Measurements from ENCODE around the gene CCDC59.

The CCDC59 gene

GRCh38 chr12:82351390-82351789 is 6.8 kb downstream of the CCDC59 start:
- Mint-ChIP-seq H3K4me1 (peaks cover 11% of the 10 kb centered on the region), H3K9me3 (no peaks in the 10 kb centered on the region), H3K27ac (no peak overlapping the region), H3K36me3 (peaks cover 60% of the 10 kb centered on the region), H3K4me3 (no peak overlapping the region), H3K27me3 (no peaks in the 10 kb centered on the region)
- ATAC-seq, result no peak

DNA sequence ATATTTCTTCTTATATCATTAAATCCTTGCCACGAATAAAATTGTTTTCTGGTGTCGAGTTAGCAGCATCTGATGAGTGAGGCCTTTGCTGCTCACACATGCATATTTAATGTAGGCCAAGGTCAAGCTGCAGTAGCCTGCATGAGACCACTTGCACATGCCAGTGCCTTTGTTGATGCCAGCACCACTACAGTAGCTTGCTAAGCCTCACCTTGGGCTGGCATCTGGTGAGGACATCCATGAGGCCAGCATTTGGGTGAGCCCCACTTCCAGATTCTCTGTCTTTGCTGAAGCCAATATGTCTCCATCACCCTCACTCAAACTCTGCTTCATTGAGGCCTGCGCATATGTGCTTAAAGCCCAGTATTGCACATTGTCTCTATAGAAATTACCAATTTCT is 8.0 kb downstream of the CCDC59 start:
- no peaks in the 10 kb centered on the region for H3K27me3 Mint-ChIP-seq
- no peak for ATAC-seq
- no peak overlapping the region for H3K27ac Mint-ChIP-seq
- no peaks in the 10 kb centered on the region for H3K9me3 Mint-ChIP-seq
- no peaks in the 10 kb centered on the region for H3K4me1 Mint-ChIP-seq
- H3K4me3 Mint-ChIP-seq, result no peak overlapping the region
- peaks cover 52% of the 10 kb centered on the region for H3K36me3 Mint-ChIP-seq

DNA sequence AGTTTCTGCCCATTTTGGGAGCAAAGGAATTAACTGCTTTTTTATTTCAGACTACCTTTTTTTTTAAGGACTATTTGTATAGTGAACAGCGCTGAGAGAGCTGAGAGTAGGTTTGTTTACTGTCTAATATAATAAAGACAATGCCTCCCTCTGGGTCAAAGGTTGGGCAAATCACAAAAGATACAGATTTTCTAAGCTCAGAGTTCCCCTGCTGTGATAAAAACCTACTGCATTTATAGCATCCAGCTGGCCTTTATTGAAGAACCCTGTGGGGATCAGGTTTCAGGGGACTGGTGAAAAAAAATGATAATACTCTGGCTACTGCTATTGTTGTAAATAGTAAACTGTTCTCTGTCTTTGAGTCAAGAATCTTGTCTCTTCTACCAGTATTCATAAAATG is 28.7 kb downstream of the CCDC59 start:
- Mint-ChIP-seq H3K9me3 (no peaks in the 10 kb centered on the region), H3K4me1 (no peaks in the 10 kb centered on the region), H3K27ac (no peak overlapping the region), H3K27me3 (peaks cover 7% of the 10 kb centered on the region), H3K36me3 (no peaks in the 10 kb centered on the region), H3K4me3 (no peak overlapping the region)
- ATAC-seq, result no peak

DNA sequence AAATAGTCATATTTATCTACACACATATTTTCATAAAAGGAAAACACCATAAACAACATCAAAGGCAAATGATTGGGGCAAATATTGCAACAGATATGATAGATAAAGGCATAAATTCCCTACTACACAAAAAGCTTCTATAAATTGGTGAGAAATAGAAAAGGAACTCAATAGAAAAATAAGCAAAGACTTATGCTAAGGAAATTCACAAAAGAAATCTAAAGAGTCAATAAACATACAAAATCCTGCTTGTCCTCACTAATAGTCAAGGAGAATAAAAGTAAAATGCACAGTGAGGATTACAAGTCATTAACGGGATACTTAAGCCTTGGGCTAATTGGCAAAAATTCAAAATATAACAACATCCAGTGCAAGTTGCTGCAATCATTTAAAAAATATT is 30.3 kb downstream of the CCDC59 start:
- H3K27ac Mint-ChIP-seq, result no peak overlapping the region
- no peaks in the 10 kb centered on the region for H3K4me1 Mint-ChIP-seq
- ATAC-seq, result no peak
- H3K4me3 Mint-ChIP-seq, result no peak overlapping the region
- H3K9me3 Mint-ChIP-seq, result no peaks in the 10 kb centered on the region
- H3K27me3 Mint-ChIP-seq, result peaks cover 7% of the 10 kb centered on the region
- H3K36me3 Mint-ChIP-seq, result no peaks in the 10 kb centered on the region

DNA sequence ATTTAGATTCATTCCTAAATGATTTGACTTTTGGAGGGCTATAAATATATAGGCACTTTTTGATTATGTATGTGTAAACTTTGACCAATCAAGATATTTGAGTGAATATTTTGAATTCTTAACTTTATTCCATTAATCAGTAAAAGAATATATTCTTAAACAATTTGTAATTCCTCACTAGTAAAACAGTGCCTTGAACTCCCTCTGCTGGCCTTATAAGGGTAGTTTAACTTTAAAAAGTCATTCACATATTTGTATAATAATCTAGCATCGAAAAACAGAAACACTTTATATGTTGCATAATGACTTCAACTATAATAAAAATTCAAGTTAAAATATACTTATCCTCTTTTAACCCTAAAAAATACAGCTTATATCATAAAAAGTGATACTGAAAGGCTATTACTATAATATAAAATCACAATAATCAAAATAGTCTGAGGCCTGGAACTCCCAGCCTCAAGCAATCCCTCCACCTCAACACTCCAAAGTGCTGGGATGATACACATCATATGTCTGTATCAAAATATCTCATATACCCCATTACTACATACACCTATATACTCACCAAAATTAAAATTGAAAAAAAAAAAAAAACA is 31.2 kb downstream of the CCDC59 start:
- H3K9me3 Mint-ChIP-seq, result no peaks in the 10 kb centered on the region
- no peak overlapping the region for H3K27ac Mint-ChIP-seq
- H3K4me1 Mint-ChIP-seq, result no peaks in the 10 kb centered on the region
- peaks cover 7% of the 10 kb centered on the region for H3K27me3 Mint-ChIP-seq
- H3K4me3 Mint-ChIP-seq, result no peak overlapping the region
- ATAC-seq, result no peak
- H3K36me3 Mint-ChIP-seq, result no peaks in the 10 kb centered on the region

DNA sequence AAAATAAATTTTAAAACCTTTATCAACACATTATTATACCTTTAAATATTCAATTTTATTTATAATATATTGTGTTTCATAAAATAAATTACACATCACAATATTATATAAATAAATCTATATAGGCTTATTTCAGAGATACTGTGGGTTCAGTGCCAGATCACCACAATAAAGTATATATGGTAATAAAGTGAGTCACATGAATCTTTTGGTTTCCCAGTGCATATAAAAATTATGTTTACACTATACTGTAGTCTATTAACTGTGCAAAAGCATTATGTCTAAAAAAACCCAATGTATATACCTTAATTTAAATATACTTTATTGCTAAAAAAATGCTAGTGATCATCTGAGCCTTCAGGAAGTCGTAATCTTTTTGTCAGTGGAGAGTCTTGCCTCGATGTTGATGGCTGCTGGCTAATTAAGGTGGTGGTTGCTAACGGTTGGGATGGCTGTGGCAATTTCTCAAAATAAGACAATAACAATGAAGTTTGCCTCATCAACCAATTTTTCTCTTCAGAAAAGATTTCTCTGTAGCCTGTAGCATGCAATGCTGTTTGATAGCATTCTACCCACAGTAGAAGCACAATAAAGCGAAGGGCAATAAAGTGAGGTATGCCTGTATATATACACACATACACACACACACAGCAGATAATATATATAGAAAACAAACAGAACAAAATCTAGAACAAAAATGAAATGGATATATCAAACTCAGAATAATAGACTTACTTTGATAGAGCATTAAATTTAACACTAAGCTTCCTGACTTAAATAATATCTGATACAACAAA is 32.4 kb downstream of the CCDC59 start:
- Mint-ChIP-seq H3K4me3 (no peak overlapping the region), H3K4me1 (no peaks in the 10 kb centered on the region), H3K27me3 (peaks cover 7% of the 10 kb centered on the region), H3K27ac (no peak overlapping the region), H3K9me3 (no peaks in the 10 kb centered on the region), H3K36me3 (no peaks in the 10 kb centered on the region)
- no peak for ATAC-seq

DNA sequence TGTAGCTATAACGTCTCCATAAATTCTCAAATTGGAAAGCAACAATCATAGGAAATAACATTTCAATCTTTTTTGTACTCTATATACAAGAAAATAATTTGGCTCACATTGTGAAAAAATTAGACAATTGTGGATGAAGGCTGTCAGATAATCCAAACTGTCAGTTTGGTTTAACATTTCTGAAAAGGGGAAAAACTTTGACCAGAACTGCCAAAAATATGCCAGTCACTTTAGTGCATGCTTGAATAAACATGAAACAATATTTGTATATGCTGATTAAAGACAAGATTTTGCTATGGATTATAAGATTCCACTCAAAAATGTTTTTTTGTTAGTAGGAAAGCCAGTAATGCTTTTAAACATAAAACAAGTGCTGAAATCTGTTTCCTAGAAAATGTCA is 38.9 kb downstream of the CCDC59 start:
- Mint-ChIP-seq H3K9me3 (no peaks in the 10 kb centered on the region), H3K27ac (no peak overlapping the region), H3K4me3 (no peak overlapping the region), H3K4me1 (no peaks in the 10 kb centered on the region), H3K36me3 (no peaks in the 10 kb centered on the region), H3K27me3 (no peaks in the 10 kb centered on the region)
- no peak for ATAC-seq

DNA sequence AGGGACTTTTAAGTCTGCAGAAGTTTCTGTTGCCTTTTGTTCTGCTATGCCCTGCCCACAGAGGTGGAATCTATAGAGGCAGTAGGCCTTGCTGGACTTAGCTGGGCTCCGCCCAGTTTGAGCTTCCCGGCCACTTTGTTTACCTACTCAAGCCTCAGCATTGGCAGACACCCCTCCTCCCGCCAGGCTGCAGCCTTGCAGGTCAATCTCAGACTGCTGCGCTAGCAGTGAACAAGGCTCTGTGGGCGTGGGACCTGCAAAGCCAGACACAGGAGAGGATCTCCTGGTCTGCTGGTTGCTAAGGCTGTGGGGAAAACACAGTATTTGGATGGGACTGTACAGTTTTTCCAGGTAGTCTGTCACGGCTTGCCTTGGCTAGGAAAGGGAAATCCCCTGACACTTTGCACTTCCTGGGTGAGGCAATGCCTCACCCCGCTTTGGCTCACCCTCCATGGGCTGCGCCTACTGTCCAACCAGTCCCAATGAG is 43.7 kb downstream of the CCDC59 start:
- Mint-ChIP-seq H3K36me3 (no peaks in the 10 kb centered on the region), H3K27ac (no peak overlapping the region), H3K4me3 (no peak overlapping the region), H3K27me3 (no peaks in the 10 kb centered on the region), H3K9me3 (peaks cover 9% of the 10 kb centered on the region), H3K4me1 (no peaks in the 10 kb centered on the region)
- no peak for ATAC-seq
